HCT116 (cell line): ENCODE measurements around the gene BEND5. TPM values are rescaled to one million over a fixed set of nuclear protein-coding genes. Genes with fewer than 3 reads are reported as not detected.

Experiments
- ATAC-seq: fragments of 200-7000 bp; cut with Tn5 transposase; 2 replicates; pipeline ENCODE4 v1.9.1; 2020; ENCODE audit warnings: mild to moderate bottlenecking, moderate library complexity
- BruUV-seq: library from RNA; stranded (reverse); fragments of 400-500 nt; replicated peaks from 2 replicates; lab custom pipeline; 2021; lab: Mats Ljungman, UMichigan
- CTCF ChIA-PET: fragments of 300-600 bp; sonication (Branson Sonifier 250); formaldehyde crosslinking; loops from one replicate; lab custom pipeline; 2021; ENCODE audit warnings: antibody characterized with exemption; lab: Charles Lee
- POLR2A ChIA-PET: fragments of 300-600, 350-600 bp; sonication (Branson Sonifier 250); formaldehyde crosslinking; loops from one replicate; lab custom pipeline; 2021; ENCODE audit warnings: antibody characterized with exemption; lab: Charles Lee
- RAD21 ChIA-PET, 2 experiments: fragments of 300-600 bp; sonication (Branson Sonifier 250); formaldehyde crosslinking; loops; one replicate each; lab custom pipeline; 2023; ENCODE audit warnings: low total read pairs in 2 of 2; ENCODE audit not compliant: uncharacterized antibody in 2 of 2, unreplicated experiment in 2 of 2, low non-redundant PET in 1 of 2; lab: Charles Lee
- DNase-seq: peaks from one replicate; pipeline ENCODE4 v3.0.0-alpha.2; 2010; ENCODE audit warnings: low read depth, low spot score
- H2AFZ ChIP-seq: fragments of 200-600 bp; shearing (Covaris generic), sonication (generic); 2 replicates; pipeline ENCODE4 v1.6.1; 2017; ENCODE audit warnings: low read depth, mixed run types, mixed read lengths, antibody characterized with exemption, low read length; ENCODE audit not compliant: poor library complexity, severe bottlenecking
- H3K27ac ChIP-seq: 2 replicates; pipeline ENCODE4 v1.5.1; 2012; ENCODE audit warnings: low read depth, low read length
- H3K27me3 ChIP-seq: fragments of 200-600 bp; sonication (generic); 2 replicates; pipeline ENCODE4 v1.6.1; 2016; ENCODE audit warnings: mixed run types, low read length, mixed read lengths; ENCODE audit not compliant: insufficient read depth
- H3K36me3 ChIP-seq, 2 experiments: fragments of 200-500 bp in 1 of 2; fragments of 200-600 bp in 1 of 2; sonication (Bioruptor generic) in 1 of 2; sonication (generic) in 1 of 2; 2 replicates each; pipeline versions ENCODE4 v1.5.1 to v1.6.1; 2014 to 2016; ENCODE audit warnings: low read length in 2 of 2, inconsistent platforms in 1 of 2, mixed read lengths in 1 of 2, mixed run types in 1 of 2; ENCODE audit not compliant: insufficient read depth in 2 of 2, control insufficient read depth in 1 of 2
- H3K4me1 ChIP-seq, 2 experiments: fragments of 200-600 bp in 1 of 2; sonication (generic) in 1 of 2; 2 replicates each; pipeline versions ENCODE4 v1.5.1 to v1.6.1; 2012 to 2017; ENCODE audit warnings: low read length in 2 of 2, inconsistent platforms in 1 of 2, mild to moderate bottlenecking in 1 of 2, mixed read lengths in 1 of 2, mixed run types in 1 of 2, moderate library complexity in 1 of 2; ENCODE audit not compliant: insufficient read depth in 2 of 2, control insufficient read depth in 1 of 2
- H3K4me2 ChIP-seq: fragments of 200-600 bp; sonication (generic); 2 replicates; pipeline ENCODE4 v1.6.1; 2017; ENCODE audit warnings: mixed run types, low read length, mixed read lengths
- H3K4me3 ChIP-seq, 2 experiments: fragments of 200-600 bp in 1 of 2; sonication (generic) in 1 of 2; replicated peaks in 1 of 2; 2 replicates each; pipeline ENCODE4 v1.5.1; 2011 to 2016; ENCODE audit warnings: low read length in 2 of 2, control low read depth in 1 of 2, low read depth in 1 of 2, mild to moderate bottlenecking in 1 of 2, mixed read lengths in 1 of 2, mixed run types in 1 of 2
- H3K79me2 ChIP-seq: fragments of 200-600 bp; sonication (generic); 2 replicates; pipeline ENCODE4 v1.6.1; 2017; ENCODE audit warnings: mild to moderate bottlenecking, mixed run types, low read length, moderate library complexity, mixed read lengths; ENCODE audit not compliant: insufficient read depth
- H3K9ac ChIP-seq: fragments of 200-600 bp; sonication (generic); 2 replicates; pipeline ENCODE4 v1.6.1; 2016; ENCODE audit warnings: low read length, mixed read lengths
- H3K9me2 ChIP-seq: fragments of 200-600 bp; sonication (generic), shearing (Covaris generic); 2 replicates; pipeline ENCODE4 v1.6.1; 2017; ENCODE audit warnings: mixed run types, mild to moderate bottlenecking, moderate library complexity; ENCODE audit not compliant: insufficient read depth
- H3K9me3 ChIP-seq, 2 experiments: fragments of 200-500 bp in 1 of 2; fragments of 200-600 bp in 1 of 2; sonication (Bioruptor generic) in 1 of 2; sonication (generic) in 1 of 2; 2 replicates each; pipeline ENCODE4 v1.6.1; 2014 to 2017; ENCODE audit warnings: low read length in 2 of 2, mixed read lengths in 2 of 2, inconsistent platforms in 1 of 2, low read depth in 1 of 2, mild to moderate bottlenecking in 1 of 2, mixed run types in 1 of 2, moderate library complexity in 1 of 2; ENCODE audit not compliant: control insufficient read depth in 1 of 2, insufficient read depth in 1 of 2
- H4K20me1 ChIP-seq: fragments of 200-600 bp; sonication (generic), shearing (Covaris generic); 2 replicates; pipeline ENCODE4 v1.6.1; 2017; ENCODE audit warnings: mixed run types, mild to moderate bottlenecking, moderate library complexity; ENCODE audit not compliant: insufficient read depth
- CBX3 ChIP-seq: IDR thresholded peaks from 2 replicates; pipeline ENCODE4 v1.6.1; 2012; ENCODE audit warnings: low read depth
- ELF1 ChIP-seq: IDR thresholded peaks from 2 replicates; pipeline ENCODE4 v1.6.1; 2012; ENCODE audit warnings: low read depth, borderline replicate concordance
- EZH2 ChIP-seq: fragments of 200-600 bp; sonication (generic); IDR thresholded peaks from 2 replicates; pipeline ENCODE4 v1.6.1; 2017; ENCODE audit warnings: antibody characterized with exemption, mixed run types
- FOSL1 ChIP-seq: IDR thresholded peaks from 2 replicates; pipeline ENCODE4 v1.6.1; 2012; ENCODE audit warnings: low read depth
- POLR2A ChIP-seq: IDR thresholded peaks from 2 replicates; pipeline ENCODE4 v1.7.0; 2011; ENCODE audit warnings: borderline replicate concordance; ENCODE audit not compliant: insufficient read depth, insufficient read length; ENCODE audit errors: extremely low read depth
- RAD21 ChIP-seq: IDR thresholded peaks from 2 replicates; pipeline ENCODE4 v1.6.1; 2012; ENCODE audit warnings: low read depth, mild to moderate bottlenecking
- SIN3A ChIP-seq: IDR thresholded peaks from 2 replicates; pipeline ENCODE4 v1.6.1; 2012; ENCODE audit warnings: low read depth
- SP1 ChIP-seq: IDR thresholded peaks from 2 replicates; pipeline ENCODE4 v1.6.1; 2012; ENCODE audit warnings: low read depth
- TCF7L2 ChIP-seq: IDR thresholded peaks from 2 replicates; pipeline ENCODE4 v1.7.0; 2011; ENCODE audit warnings: borderline replicate concordance, inconsistent platforms; ENCODE audit not compliant: insufficient read depth, insufficient read length; ENCODE audit errors: extremely low read depth
- intact Hi-C: fragments of 100-400 bp; cut with micrococcal nuclease; formaldehyde crosslinking; loops from 2 replicates; pipeline ENCODE4 v1.10.0; 2022
- total RNA-seq: library from RNA; stranded (reverse); gene quantifications from one replicate; pipeline ENCODE4 v1.2.1, GENCODE V29; 2021; ENCODE audit not compliant: unreplicated experiment
- TF ChIP-seq, protein P1 (sequence below): IDR thresholded peaks from 2 replicates; pipeline ENCODE4 v1.6.1; 2012; ENCODE audit warnings: low read depth
- TF ChIP-seq, protein P2 (sequence below): IDR thresholded peaks from 2 replicates; pipeline ENCODE4 v1.6.1; 2011; ENCODE audit warnings: mild to moderate bottlenecking, low read length, moderate library complexity; ENCODE audit not compliant: insufficient replicate concordance; ENCODE audit errors: extremely low read depth
- TF ChIP-seq, protein P3 (sequence below), 3 experiments: fragments of 200-600 bp in 1 of 3; sonication (generic) in 1 of 3; IDR thresholded peaks in 2 of 3; conservative IDR thresholded peaks in 1 of 3; 2 replicates each; pipeline ENCODE4 v1.5.1; 2012 to 2017; ENCODE audit warnings: low read depth in 2 of 3, low read length in 2 of 3, antibody characterized with exemption in 1 of 3, borderline replicate concordance in 1 of 3, control low read depth in 1 of 3, mild to moderate bottlenecking in 1 of 3, mixed read lengths in 1 of 3, mixed run types in 1 of 3, moderate library complexity in 1 of 3; ENCODE audit not compliant: insufficient read depth in 1 of 3
- TF ChIP-seq, protein P4 (sequence below): IDR thresholded peaks from 2 replicates; pipeline ENCODE4 v1.6.1; 2012

BEND5 gene
- total RNA-seq, 1 experiment from 2014 or later = not detected

DNA sequence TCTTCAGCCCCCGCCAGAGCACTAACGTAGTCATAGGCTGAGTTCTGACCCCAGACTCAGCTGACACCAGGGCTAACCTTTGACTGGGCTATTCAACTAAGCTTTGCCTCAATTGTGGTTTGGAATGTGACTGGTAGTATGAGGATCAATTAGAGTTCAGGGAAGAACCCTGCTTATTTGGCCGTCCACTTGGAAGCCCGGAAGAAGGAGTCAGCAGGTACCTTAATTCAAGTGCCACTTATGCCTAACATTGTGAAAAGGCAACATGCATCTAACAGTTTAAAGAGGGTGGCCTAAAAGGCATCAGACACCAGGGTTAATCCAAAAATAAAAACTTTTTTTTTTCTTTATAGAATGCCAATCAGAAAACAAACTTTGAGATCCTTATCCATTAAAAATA is 92.3 kb downstream of the BEND5 start:
- BruUV-seq = no TSS peak
- no peaks in the 10 kb centered on the region for H3K36me3 ChIP-seq
- ATAC-seq (no peak), DNase-seq (no peak)
- CTCF ChIA-PET = no interaction called here
- H4K20me1 ChIP-seq = no peaks in the 10 kb centered on the region
- peaks cover 3% of the 10 kb centered on the region; the same call in 1 of the 2 replicates for H3K27me3 ChIP-seq
- POLR2A ChIA-PET = no interaction called here
- intact Hi-C loops = loop anchor here (5.0 kb wide), 1 partner anchor 112 kb away; no protein-coding TSS in a partner anchor
- RAD21 ChIA-PET = no interaction called here
- TF ChIP-seq ELF1 = no peak
- no peaks in the 10 kb centered on the region for H3K9me2 ChIP-seq
- no peak overlapping the region for H3K9ac ChIP-seq
- no peak overlapping the region for H3K27ac ChIP-seq
- no peak overlapping the region for H3K4me3 ChIP-seq
- no peaks in the 10 kb centered on the region for H3K9me3 ChIP-seq
- H3K4me1 ChIP-seq = no peaks in the 10 kb centered on the region
- no peak overlapping the region for H3K4me2 ChIP-seq
- H3K79me2 ChIP-seq = no peaks in the 10 kb centered on the region
- H2AFZ ChIP-seq = no peak overlapping the region

DNA sequence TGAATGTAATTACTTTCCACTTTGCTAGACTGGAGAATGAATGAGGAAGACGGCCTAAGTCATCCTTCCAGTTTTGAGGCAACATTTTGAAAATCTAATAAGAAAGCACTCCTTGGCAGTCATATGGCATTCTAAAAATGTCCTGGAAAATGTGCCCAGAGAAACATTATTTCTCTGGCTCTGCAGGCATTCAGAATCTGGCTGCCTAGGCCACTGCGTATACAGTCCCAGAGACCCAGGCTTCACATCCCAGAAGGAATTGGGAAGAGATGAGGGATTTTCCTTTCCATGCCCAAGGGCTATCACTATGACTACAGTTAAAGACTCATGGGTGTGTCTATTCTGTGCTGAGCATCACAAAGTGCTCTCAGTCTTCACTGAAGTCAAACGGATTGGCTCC is 92.9 kb downstream of the BEND5 start:
- intact Hi-C loops = loop anchor here (5.0 kb wide), 1 partner anchor 112 kb away; no protein-coding TSS in a partner anchor
- Histone ChIP-seq H3K27me3 (peaks cover 3% of the 10 kb centered on the region; the same call in 1 of the 2 replicates), H3K9me2 (no peaks in the 10 kb centered on the region), H3K4me1 (no peaks in the 10 kb centered on the region), H3K9ac (no peak overlapping the region), H2AFZ (no peak overlapping the region), H3K36me3 (no peaks in the 10 kb centered on the region), H3K9me3 (no peaks in the 10 kb centered on the region), H3K79me2 (no peaks in the 10 kb centered on the region), H3K4me2 (no peak overlapping the region), H3K4me3 (no peak overlapping the region), H4K20me1 (no peaks in the 10 kb centered on the region), H3K27ac (no peak overlapping the region)
- RAD21 ChIA-PET = no interaction called here
- DNase-seq (no peak), ATAC-seq (no peak)
- POLR2A ChIA-PET = no interaction called here
- BruUV-seq = no TSS peak
- CTCF ChIA-PET = no interaction called here
- TF ChIP-seq SIN3A (no peak), SP1 (no peak), RAD21 (no peak), POLR2A (no peak), FOSL1 (no peak), CBX3 (no peak), TCF7L2 (no peak), ELF1 (no peak), EZH2 (no peak)
- TF ChIP-seq, protein P1, sequence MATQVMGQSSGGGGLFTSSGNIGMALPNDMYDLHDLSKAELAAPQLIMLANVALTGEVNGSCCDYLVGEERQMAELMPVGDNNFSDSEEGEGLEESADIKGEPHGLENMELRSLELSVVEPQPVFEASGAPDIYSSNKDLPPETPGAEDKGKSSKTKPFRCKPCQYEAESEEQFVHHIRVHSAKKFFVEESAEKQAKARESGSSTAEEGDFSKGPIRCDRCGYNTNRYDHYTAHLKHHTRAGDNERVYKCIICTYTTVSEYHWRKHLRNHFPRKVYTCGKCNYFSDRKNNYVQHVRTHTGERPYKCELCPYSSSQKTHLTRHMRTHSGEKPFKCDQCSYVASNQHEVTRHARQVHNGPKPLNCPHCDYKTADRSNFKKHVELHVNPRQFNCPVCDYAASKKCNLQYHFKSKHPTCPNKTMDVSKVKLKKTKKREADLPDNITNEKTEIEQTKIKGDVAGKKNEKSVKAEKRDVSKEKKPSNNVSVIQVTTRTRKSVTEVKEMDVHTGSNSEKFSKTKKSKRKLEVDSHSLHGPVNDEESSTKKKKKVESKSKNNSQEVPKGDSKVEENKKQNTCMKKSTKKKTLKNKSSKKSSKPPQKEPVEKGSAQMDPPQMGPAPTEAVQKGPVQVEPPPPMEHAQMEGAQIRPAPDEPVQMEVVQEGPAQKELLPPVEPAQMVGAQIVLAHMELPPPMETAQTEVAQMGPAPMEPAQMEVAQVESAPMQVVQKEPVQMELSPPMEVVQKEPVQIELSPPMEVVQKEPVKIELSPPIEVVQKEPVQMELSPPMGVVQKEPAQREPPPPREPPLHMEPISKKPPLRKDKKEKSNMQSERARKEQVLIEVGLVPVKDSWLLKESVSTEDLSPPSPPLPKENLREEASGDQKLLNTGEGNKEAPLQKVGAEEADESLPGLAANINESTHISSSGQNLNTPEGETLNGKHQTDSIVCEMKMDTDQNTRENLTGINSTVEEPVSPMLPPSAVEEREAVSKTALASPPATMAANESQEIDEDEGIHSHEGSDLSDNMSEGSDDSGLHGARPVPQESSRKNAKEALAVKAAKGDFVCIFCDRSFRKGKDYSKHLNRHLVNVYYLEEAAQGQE = no peak
- TF ChIP-seq, protein P2, sequence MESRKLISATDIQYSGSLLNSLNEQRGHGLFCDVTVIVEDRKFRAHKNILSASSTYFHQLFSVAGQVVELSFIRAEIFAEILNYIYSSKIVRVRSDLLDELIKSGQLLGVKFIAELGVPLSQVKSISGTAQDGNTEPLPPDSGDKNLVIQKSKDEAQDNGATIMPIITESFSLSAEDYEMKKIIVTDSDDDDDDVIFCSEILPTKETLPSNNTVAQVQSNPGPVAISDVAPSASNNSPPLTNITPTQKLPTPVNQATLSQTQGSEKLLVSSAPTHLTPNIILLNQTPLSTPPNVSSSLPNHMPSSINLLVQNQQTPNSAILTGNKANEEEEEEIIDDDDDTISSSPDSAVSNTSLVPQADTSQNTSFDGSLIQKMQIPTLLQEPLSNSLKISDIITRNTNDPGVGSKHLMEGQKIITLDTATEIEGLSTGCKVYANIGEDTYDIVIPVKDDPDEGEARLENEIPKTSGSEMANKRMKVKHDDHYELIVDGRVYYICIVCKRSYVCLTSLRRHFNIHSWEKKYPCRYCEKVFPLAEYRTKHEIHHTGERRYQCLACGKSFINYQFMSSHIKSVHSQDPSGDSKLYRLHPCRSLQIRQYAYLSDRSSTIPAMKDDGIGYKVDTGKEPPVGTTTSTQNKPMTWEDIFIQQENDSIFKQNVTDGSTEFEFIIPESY = no peak
- TF ChIP-seq, protein P3, sequence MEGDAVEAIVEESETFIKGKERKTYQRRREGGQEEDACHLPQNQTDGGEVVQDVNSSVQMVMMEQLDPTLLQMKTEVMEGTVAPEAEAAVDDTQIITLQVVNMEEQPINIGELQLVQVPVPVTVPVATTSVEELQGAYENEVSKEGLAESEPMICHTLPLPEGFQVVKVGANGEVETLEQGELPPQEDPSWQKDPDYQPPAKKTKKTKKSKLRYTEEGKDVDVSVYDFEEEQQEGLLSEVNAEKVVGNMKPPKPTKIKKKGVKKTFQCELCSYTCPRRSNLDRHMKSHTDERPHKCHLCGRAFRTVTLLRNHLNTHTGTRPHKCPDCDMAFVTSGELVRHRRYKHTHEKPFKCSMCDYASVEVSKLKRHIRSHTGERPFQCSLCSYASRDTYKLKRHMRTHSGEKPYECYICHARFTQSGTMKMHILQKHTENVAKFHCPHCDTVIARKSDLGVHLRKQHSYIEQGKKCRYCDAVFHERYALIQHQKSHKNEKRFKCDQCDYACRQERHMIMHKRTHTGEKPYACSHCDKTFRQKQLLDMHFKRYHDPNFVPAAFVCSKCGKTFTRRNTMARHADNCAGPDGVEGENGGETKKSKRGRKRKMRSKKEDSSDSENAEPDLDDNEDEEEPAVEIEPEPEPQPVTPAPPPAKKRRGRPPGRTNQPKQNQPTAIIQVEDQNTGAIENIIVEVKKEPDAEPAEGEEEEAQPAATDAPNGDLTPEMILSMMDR (IDR thresholded peaks at IDR 0.05 in 2 of 3, conservative IDR thresholded peaks at IDR 0.05 in 1 of 3; ENCODE audit: borderline replicate concordance in 1 of 3, insufficient read depth in 1 of 3, low read depth in 2 of 3, low read length in 2 of 3) = no peak
- TF ChIP-seq, protein P4, sequence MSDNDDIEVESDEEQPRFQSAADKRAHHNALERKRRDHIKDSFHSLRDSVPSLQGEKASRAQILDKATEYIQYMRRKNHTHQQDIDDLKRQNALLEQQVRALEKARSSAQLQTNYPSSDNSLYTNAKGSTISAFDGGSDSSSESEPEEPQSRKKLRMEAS = no peak
